Nephron progenitor cell (in vitro differentiated cells): ENCODE data around the gene CCDC7.
"Not testable (repeated sequence)": the region's sequence is repeated elsewhere in the genome, so short reads cannot be mapped to it uniquely, and the experiment has no call there.

Experiments used
- DNase-seq: peaks from one replicate; pipeline ENCODE4 v3.0.0; 2021
- H3K27ac Mint-ChIP-seq: 2 replicates; pipeline ENCODE4 v1.8.0; 2021; ENCODE audit warnings: mild to moderate bottlenecking, moderate library complexity, mixed read lengths
- H3K27me3 Mint-ChIP-seq: 2 replicates; pipeline ENCODE4 v1.8.0; 2021; ENCODE audit warnings: mild to moderate bottlenecking, low read depth, mixed read lengths; ENCODE audit not compliant: poor library complexity
- H3K36me3 Mint-ChIP-seq: 2 replicates; pipeline ENCODE4 v1.8.0; 2021; ENCODE audit warnings: low read depth, mixed read lengths
- H3K4me1 Mint-ChIP-seq: 2 replicates; pipeline ENCODE4 v1.8.0; 2021; ENCODE audit warnings: mixed read lengths
- H3K4me3 Mint-ChIP-seq: 2 replicates; pipeline ENCODE4 v1.8.0; 2021; ENCODE audit warnings: mild to moderate bottlenecking, moderate library complexity, mixed read lengths
- H3K9me3 Mint-ChIP-seq: 2 replicates; pipeline ENCODE4 v1.8.0; 2021; ENCODE audit warnings: mild to moderate bottlenecking, moderate library complexity, mixed read lengths
- CTCF ChIP-seq: fragments of 200-600 bp; sonication (generic); IDR thresholded peaks from 2 replicates; pipeline ENCODE4 v1.5.0; 2021; ENCODE audit warnings: antibody characterized with exemption

CCDC7 gene

GRCh38 chr10:32787690-32788284, 341.8 kb downstream of the CCDC7 start:
- Mint-ChIP-seq H3K4me3 (no peak overlapping the region), H3K27ac (no peak overlapping the region), H3K9me3 (peaks cover 13% of the 10 kb centered on the region), H3K4me1 (no peaks in the 10 kb centered on the region), H3K36me3 (peaks cover 5% of the 10 kb centered on the region), H3K27me3 (no peaks in the 10 kb centered on the region)
- no peak for DNase-seq
- no peak for TF ChIP-seq CTCF

- no peak for TF ChIP-seq CTCF
- no peak overlapping the region for H3K27ac Mint-ChIP-seq
- no peaks in the 10 kb centered on the region for H3K4me1 Mint-ChIP-seq
- peaks cover 3% of the 10 kb centered on the region for H3K27me3 Mint-ChIP-seq
- peaks cover 13% of the 10 kb centered on the region for H3K9me3 Mint-ChIP-seq
- no peak overlapping the region for H3K4me3 Mint-ChIP-seq
- DNase-seq, result no peak
- peaks cover 5% of the 10 kb centered on the region for H3K36me3 Mint-ChIP-seq
These were observed 342.4 kb downstream of the CCDC7 start for GRCh38 chr10:32788359-32788758.

GRCh38 chr10:32790483-32790882, 344.5 kb downstream of the CCDC7 start:
- Mint-ChIP-seq H3K4me3 (no peak overlapping the region), H3K27ac (no peak overlapping the region), H3K27me3 (peaks cover 3% of the 10 kb centered on the region), H3K9me3 (peaks cover 13% of the 10 kb centered on the region), H3K36me3 (peaks cover 5% of the 10 kb centered on the region), H3K4me1 (no peaks in the 10 kb centered on the region)
- no peak for TF ChIP-seq CTCF
- DNase-seq, result no peak

GRCh38 chr10:32793033-32793432, 347.1 kb downstream of the CCDC7 start:
- peaks cover 3% of the 10 kb centered on the region for H3K27me3 Mint-ChIP-seq
- no peaks in the 10 kb centered on the region for H3K4me1 Mint-ChIP-seq
- H3K9me3 Mint-ChIP-seq, result peaks cover 5% of the 10 kb centered on the region
- no peak overlapping the region for H3K27ac Mint-ChIP-seq
- H3K4me3 Mint-ChIP-seq, result no peak overlapping the region
- no peaks in the 10 kb centered on the region for H3K36me3 Mint-ChIP-seq
- TF ChIP-seq CTCF, result no peak
- DNase-seq, result no peak

GRCh38 chr10:32795598-32796183, 349.8 kb downstream of the CCDC7 start:
- no peaks in the 10 kb centered on the region for H3K4me1 Mint-ChIP-seq
- no peak for DNase-seq
- H3K27me3 Mint-ChIP-seq, result peaks cover 3% of the 10 kb centered on the region
- no peaks in the 10 kb centered on the region for H3K9me3 Mint-ChIP-seq
- peak; percentile 65 for TF ChIP-seq CTCF
- H3K36me3 Mint-ChIP-seq, result no peaks in the 10 kb centered on the region
- no peak overlapping the region for H3K4me3 Mint-ChIP-seq
- no peak overlapping the region for H3K27ac Mint-ChIP-seq

GRCh38 chr10:32797393-32797792, 351.5 kb downstream of the CCDC7 start:
- H3K27ac Mint-ChIP-seq, H3K4me3 Mint-ChIP-seq, H3K9me3 Mint-ChIP-seq, H3K27me3 Mint-ChIP-seq, H3K4me1 Mint-ChIP-seq, H3K36me3 Mint-ChIP-seq, DNase-seq: not testable (repeated sequence)
